ENCODE measurements around the gene ABCG8.

DNA sequence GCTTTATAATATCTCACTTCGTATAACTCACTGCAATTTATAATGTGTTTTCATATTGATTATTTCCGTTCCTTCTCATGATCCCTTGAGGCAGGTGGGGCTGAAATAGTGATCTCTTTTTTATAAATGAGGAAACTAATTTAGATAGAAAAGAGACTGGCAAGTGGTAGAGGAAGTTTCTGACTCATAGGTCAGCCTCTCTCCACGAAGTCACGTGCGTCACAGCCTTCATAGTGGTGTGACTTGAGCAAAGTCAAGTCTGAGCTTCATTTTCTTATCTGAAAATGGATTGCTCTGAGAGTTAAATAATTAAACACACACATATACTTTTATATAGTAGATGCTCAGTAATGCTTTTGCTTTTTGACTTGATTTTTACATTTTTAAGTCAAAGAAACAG, 20.0 kb upstream of the ABCG8 start:
- no peak for TF ChIP-seq ASH2L (IDR thresholded peaks at IDR 0.05; ENCODE audit: borderline replicate concordance, low read depth)
- TF ChIP-seq RCOR1 (conservative IDR thresholded peaks at IDR 0.05; ENCODE audit: low read depth, low read length): no peak
- TF ChIP-seq SIX5 (IDR thresholded peaks at IDR 0.05; ENCODE audit: low read depth, low read length, severe bottlenecking): no peak
- TF ChIP-seq, protein P1, sequence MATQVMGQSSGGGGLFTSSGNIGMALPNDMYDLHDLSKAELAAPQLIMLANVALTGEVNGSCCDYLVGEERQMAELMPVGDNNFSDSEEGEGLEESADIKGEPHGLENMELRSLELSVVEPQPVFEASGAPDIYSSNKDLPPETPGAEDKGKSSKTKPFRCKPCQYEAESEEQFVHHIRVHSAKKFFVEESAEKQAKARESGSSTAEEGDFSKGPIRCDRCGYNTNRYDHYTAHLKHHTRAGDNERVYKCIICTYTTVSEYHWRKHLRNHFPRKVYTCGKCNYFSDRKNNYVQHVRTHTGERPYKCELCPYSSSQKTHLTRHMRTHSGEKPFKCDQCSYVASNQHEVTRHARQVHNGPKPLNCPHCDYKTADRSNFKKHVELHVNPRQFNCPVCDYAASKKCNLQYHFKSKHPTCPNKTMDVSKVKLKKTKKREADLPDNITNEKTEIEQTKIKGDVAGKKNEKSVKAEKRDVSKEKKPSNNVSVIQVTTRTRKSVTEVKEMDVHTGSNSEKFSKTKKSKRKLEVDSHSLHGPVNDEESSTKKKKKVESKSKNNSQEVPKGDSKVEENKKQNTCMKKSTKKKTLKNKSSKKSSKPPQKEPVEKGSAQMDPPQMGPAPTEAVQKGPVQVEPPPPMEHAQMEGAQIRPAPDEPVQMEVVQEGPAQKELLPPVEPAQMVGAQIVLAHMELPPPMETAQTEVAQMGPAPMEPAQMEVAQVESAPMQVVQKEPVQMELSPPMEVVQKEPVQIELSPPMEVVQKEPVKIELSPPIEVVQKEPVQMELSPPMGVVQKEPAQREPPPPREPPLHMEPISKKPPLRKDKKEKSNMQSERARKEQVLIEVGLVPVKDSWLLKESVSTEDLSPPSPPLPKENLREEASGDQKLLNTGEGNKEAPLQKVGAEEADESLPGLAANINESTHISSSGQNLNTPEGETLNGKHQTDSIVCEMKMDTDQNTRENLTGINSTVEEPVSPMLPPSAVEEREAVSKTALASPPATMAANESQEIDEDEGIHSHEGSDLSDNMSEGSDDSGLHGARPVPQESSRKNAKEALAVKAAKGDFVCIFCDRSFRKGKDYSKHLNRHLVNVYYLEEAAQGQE (IDR thresholded peaks at IDR 0.05; ENCODE audit: low read depth, low read length): no peak
- no peak for TF ChIP-seq POLR2AphosphoS5 (IDR thresholded peaks at IDR 0.05; ENCODE audit: low read length)
- no peak for TF ChIP-seq CBFB (IDR thresholded peaks at IDR 0.05; ENCODE audit: low read depth)
- TF ChIP-seq, protein P2, sequence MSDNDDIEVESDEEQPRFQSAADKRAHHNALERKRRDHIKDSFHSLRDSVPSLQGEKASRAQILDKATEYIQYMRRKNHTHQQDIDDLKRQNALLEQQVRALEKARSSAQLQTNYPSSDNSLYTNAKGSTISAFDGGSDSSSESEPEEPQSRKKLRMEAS (IDR thresholded peaks at IDR 0.05; ENCODE audit: low read depth, low read length): no peak
- TF ChIP-seq, protein P3, sequence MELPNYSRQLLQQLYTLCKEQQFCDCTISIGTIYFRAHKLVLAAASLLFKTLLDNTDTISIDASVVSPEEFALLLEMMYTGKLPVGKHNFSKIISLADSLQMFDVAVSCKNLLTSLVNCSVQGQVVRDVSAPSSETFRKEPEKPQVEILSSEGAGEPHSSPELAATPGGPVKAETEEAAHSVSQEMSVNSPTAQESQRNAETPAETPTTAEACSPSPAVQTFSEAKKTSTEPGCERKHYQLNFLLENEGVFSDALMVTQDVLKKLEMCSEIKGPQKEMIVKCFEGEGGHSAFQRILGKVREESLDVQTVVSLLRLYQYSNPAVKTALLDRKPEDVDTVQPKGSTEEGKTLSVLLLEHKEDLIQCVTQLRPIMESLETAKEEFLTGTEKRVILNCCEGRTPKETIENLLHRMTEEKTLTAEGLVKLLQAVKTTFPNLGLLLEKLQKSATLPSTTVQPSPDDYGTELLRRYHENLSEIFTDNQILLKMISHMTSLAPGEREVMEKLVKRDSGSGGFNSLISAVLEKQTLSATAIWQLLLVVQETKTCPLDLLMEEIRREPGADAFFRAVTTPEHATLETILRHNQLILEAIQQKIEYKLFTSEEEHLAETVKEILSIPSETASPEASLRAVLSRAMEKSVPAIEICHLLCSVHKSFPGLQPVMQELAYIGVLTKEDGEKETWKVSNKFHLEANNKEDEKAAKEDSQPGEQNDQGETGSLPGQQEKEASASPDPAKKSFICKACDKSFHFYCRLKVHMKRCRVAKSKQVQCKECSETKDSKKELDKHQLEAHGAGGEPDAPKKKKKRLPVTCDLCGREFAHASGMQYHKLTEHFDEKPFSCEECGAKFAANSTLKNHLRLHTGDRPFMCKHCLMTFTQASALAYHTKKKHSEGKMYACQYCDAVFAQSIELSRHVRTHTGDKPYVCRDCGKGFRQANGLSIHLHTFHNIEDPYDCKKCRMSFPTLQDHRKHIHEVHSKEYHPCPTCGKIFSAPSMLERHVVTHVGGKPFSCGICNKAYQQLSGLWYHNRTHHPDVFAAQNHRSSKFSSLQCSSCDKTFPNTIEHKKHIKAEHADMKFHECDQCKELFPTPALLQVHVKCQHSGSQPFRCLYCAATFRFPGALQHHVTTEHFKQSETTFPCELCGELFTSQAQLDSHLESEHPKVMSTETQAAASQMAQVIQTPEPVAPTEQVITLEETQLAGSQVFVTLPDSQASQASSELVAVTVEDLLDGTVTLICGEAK (IDR thresholded peaks at IDR 0.05; ENCODE audit: borderline replicate concordance): no peak
- TF ChIP-seq ZNF274 (IDR thresholded peaks at IDR 0.05; ENCODE audit: insufficient read depth, insufficient read length): no peak
- TF ChIP-seq POLR2A (IDR thresholded peaks at IDR 0.05; ENCODE audit: low read depth, low read length): no peak
